ENCODE measurements around the gene NELFB.

The NELFB gene

DNA sequence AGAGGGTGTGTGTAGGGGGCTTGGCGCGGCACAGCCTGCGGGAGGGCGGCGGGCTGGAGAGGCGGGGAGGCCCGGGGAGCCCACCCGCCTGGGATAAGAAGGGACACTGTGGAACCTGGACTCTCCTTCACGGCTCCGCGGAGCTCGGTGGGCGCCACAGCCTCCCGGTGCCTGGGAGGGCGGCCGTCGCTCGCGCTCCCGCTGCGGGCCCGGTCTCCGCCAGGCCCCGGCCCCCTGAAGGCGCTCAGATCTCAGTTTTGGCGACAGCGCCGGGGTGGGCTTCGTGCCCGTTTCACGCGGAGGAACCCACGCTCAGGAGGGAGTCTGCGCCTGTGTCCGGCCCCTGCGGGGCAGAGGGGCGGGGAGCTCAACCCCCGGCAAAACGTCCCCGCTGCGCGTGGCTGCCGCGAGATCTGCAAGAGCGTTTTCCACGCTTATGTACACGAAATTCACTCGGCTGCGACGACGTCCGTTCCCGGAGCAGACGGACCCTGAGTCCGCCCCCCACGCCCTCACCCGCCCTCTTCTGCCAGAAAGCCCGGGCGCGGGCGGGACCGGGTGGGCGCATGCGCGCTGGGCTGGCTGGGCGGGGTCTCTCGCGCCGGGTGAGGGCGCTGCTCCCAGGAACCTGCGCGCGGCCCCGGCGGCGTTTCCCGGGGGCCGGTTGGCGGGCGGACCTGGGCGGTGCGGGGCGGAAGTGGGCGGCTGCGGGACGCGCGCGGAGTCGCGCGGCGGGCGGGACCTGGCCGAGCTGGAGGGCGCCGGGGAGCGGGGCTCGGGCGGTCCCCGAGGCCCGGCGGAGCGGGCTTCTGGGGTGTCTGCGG, at the start of gene NELFB:
TSS of gene NELFB (plus strand) at position 704 of the 824 bp plus-strand sequence.
- peak; percentile 72 for TF ChIP-seq POLR2A (IDR thresholded peaks at IDR 0.05; ENCODE audit: low read length)
- TF ChIP-seq GATA1 (IDR thresholded peaks at IDR 0.05; ENCODE audit: low read depth, low read length): no peak
- DNase-seq: peak; percentile 94 to 98

GRCh38 chr9:137206602-137207001, 48.5 kb upstream of the NELFB start:
- peak; percentile 64 to 80 for DNase-seq
- no peak for TF ChIP-seq POLR2A (IDR thresholded peaks at IDR 0.05; ENCODE audit: low read length)
- TF ChIP-seq GATA1 (IDR thresholded peaks at IDR 0.05; ENCODE audit: low read depth, low read length): no peak

GRCh38 chr9:137211532-137211931, 43.6 kb upstream of the NELFB start:
- no peak for TF ChIP-seq GATA1 (IDR thresholded peaks at IDR 0.05; ENCODE audit: low read depth, low read length)
- no peak for TF ChIP-seq POLR2A (IDR thresholded peaks at IDR 0.05; ENCODE audit: low read length)
- DNase-seq: no peak

DNA sequence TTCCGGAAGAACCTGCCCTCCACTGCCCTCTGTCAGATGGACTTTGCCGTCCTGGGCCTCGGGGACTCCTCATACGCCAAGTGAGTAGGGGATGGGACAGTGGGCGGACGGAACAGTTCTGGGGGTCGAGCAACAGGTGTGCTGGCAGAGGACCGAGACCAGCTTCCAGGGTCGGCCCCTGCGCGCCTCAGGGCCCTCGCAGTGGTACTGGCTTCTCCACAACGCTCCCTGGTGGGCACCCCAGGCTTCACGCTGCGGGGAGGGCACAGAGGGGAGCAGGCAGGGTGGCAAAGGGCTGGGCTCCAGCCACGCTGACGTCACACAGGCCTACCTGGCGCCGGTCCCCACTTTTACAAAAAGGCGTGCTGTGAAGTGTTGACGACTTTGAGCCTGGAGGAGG, 42.6 kb upstream of the NELFB start:
- TF ChIP-seq POLR2A (IDR thresholded peaks at IDR 0.05; ENCODE audit: low read length): no peak

DNA sequence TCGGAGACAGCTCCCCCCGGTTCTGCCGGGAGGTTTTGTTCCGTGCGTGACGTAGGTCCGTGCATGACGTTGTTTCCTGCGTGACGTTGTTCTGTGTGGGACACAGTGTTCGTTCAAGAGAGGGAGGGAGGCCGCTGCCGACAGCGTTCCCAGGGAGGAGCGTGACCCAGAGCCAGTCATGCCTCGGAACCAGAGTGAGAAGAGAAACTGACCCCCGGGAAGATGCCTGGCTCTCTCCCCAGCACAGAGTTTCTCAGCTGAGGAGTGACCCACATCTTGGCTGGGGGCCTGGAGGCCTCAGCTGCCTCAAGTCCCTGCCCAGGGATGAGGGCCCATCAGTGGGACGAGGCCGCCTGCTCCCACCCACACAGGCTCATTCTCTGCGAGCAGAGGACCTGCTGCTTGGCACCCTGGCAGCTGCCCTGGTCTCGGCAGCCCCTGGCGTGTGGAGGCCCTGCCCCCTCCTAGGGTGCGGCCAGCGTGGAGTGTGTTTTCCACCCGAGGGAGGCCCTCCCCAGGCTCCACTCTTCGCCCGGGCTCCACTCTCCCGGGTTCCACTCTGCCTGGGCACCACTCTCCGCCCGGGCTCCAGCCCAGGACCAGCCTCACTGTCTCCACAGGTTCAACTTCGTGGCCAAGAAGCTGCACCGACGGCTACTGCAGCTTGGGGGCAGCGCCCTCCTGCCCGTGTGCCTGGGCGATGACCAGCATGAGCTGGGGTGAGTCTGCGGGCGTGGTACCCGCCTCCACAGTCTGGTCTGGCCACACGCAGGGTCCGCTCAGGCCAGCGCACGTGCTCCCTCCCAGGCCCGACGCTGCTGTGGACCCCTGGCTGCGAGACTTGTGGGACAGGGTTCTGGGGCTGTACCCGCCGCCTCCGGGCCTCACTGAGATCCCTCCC, 41.7 kb upstream of the NELFB start:
- peak in 1 of 2 experiments; percentile 38 for DNase-seq

More for the DNA sequence above, 42.6 kb upstream of the NELFB start:
- no peak for DNase-seq

GRCh38 chr9:137214620-137215019, 40.5 kb upstream of the NELFB start:
- no peak for TF ChIP-seq POLR2A (IDR thresholded peaks at IDR 0.05; ENCODE audit: low read length)
- TF ChIP-seq GATA1 (IDR thresholded peaks at IDR 0.05; ENCODE audit: low read depth, low read length): no peak
- no peak for DNase-seq

More for the DNA sequence above, 41.7 kb upstream of the NELFB start:
- TF ChIP-seq POLR2A (IDR thresholded peaks at IDR 0.05; ENCODE audit: low read length) (no peak), GATA1 (IDR thresholded peaks at IDR 0.05; ENCODE audit: low read depth, low read length) (no peak)

- TF ChIP-seq POLR2A (IDR thresholded peaks at IDR 0.05; ENCODE audit: low read length) (no peak), GATA1 (IDR thresholded peaks at IDR 0.05; ENCODE audit: low read depth, low read length) (no peak)
- DNase-seq: no peak
These were observed 39.7 kb upstream of the NELFB start for GRCh38 chr9:137215196-137215986.

DNA sequence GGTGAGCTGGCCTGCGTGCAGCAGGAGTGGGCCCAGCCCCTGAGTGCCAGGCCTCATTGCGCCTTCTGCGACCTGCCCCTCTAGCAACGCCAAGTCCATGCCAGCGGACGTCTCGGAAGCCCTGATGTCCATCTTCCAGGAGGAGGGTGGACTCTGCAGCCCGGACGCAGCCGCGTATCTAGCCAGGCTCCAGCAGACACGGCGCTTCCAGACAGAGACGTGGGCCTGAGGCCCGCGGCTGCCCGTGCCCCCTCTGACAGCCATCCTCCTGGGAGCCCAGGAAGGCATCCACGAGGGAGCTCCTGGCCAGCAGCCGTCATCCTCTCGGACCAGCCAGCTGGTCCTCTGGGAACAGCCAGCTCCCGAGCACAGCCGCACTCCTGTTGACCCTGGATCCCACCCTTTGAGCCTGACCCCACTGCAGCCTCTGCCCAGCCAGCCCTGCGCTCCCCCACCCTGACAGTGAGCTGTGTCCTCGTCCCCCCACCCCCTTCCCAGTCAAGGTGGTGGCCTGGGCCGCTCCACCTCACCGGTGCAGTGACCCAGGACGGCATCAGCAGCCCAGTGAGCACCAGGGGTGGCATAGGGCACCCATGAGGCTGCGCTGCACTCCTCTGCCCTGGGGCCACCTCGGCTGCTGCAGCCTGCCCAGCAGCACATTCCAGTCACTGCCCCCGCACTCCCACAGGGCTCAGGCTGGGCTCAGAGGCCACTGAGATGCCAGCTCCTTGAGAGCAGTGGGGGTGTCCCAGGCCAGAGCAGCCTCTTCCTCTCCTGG, 38.8 kb upstream of the NELFB start:
- no peak for DNase-seq
- TF ChIP-seq GATA1 (IDR thresholded peaks at IDR 0.05; ENCODE audit: low read depth, low read length) (no peak), POLR2A (IDR thresholded peaks at IDR 0.05; ENCODE audit: low read length) (no peak)

DNA sequence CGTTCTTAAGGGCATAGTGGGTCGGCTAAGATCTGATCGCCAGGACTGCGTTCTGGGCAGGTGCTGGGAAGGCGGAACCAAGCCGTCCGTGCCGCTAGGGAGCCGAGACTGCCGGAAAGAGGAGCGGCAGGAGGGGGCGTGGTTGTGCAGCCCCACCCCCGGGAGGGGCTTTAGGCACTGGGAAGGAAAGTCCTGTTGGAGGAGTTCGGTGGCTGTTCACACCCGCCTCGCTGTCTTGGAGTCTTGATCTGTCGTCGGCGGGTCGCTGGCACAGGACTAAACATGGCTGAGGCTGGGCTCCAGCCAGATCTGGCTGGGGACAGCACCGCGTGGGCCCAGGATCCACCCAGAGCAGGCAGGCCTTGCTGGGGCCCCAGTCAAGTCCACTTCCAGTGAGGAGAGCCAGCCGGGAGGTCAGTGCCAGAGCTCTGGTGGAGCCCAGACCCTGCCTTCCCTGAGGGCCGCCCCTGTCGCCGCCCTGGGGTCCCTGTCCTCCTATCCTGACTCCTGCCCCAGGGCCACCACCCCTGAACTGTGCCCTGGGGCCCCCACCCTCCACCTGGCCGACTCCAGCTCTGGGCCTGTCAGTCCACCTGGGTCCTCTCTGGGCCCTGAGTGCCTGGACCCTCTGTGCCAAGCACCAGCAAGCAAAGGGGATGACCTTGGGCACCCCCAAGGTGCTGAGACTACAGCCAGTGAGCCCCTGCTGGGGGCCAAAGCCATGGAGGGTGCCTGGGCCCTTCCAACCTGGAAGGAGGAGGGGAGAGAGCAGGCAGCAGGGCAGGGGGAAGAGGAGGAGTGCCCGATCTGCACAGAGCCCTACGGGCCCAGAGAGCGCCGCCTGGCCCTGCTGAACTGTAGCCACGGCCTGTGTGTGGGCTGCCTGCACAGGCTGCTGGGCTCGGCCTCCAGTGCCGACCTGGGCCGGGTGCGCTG, 37.6 kb upstream of the NELFB start:
- TF ChIP-seq POLR2A (IDR thresholded peaks at IDR 0.05; ENCODE audit: low read length): no peak
- no peak for TF ChIP-seq GATA1 (IDR thresholded peaks at IDR 0.05; ENCODE audit: low read depth, low read length)
- DNase-seq: no peak

DNA sequence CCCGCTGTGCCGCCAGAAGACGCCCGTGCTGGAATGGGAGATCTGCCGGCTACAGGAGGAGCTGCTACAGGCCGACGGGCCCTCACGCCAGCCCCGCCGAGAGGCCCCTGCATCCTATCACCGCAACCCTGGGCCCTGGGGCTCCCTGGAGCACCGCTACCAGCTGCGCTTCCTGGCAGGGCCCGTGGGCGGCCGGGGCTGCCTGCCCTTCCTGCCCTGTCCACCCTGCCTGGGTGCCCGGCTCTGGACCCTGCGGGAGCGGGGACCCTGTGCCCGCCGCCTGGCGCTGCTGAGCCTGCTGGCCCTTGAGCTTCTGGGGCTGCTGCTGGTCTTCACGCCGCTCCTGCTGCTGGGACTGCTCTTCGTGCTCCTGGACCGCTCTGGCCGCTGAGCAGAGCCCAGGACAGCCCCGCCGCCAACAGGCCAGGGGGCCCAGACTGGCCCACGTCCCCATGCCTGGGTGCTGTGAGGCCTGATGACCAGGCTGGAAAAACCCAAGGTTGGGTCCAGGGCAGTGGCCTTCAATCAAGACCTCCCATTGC, 36.8 kb upstream of the NELFB start:
- DNase-seq: no peak
- no peak for TF ChIP-seq POLR2A (IDR thresholded peaks at IDR 0.05; ENCODE audit: low read length)
- TF ChIP-seq GATA1 (IDR thresholded peaks at IDR 0.05; ENCODE audit: low read depth, low read length): no peak

GRCh38 chr9:137218754-137219271, 36.3 kb upstream of the NELFB start:
- peak; percentile 88 to 89 for DNase-seq
- TF ChIP-seq GATA1 (IDR thresholded peaks at IDR 0.05; ENCODE audit: low read depth, low read length) (peak; percentile 32), POLR2A (IDR thresholded peaks at IDR 0.05; ENCODE audit: low read length) (peak; percentile 48)
